ENCODE measurements around the gene COBLL1. TPM values are rescaled to one million over a fixed set of nuclear protein-coding genes. Genes with fewer than 3 reads are reported as not detected.

COBLL1 gene
- total RNA-seq, 1 donor from 2014 or later, result 1.0 TPM

DNA sequence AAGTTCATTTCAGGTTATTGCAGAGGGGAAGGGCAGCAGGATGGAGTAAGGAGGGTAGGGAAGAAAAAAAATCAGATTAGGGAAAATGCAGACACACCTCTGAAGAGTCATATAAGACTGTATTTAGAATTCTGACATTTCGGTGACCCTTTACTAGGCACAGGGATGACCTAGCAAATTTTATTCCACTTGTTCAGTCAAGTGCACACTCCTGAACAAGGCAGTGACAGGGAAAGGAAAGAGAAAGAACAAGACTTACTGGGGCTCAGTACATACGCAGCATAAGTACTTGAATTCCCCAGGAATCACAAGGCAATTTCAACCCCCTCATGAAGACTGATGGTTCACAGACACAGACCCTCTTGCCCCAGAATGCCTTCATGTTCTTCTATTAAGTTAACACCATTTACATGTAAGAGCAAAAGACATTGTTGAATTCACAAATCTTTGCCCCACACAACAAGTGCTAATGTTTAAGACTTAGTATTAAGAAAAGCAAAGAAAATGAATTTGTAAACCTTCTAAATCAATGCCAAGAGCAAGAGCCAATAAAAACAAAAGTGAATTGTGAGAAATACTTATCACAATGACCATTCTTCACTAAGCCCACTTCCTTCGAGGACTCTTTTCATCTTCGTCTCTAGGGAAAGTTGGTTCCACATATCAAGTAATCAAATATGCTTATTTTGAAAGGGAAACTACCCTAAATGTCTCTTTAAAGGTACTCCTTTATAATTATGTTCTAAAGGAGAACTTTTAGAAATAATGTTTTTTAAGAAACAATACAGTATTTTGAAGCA lies 47.0 kb downstream of the COBLL1 start:
- H3K4me3 Mint-ChIP-seq, result no peak overlapping the region
- H3K79me2 ChIP-seq (ENCODE audit: low read depth), result no peaks in the 10 kb centered on the region
- peaks cover 4% of the 10 kb centered on the region for H3K4me1 Mint-ChIP-seq
- no peaks in the 10 kb centered on the region for H3K9me3 Mint-ChIP-seq
- no peaks in the 10 kb centered on the region for H3K36me3 ChIP-seq
- no peak overlapping the region for H2AFZ ChIP-seq (replicated peaks)
- H3K27ac ChIP-seq, result no peak overlapping the region
- H3F3A ChIP-seq (ENCODE audit: low read depth), result no peaks in the 10 kb centered on the region
- H4K20me1 ChIP-seq (ENCODE audit: low read depth), result no peaks in the 10 kb centered on the region
- no peaks in the 10 kb centered on the region for H3K27me3 ChIP-seq
- H3K4me3 ChIP-seq, result no peak overlapping the region
- no peaks in the 10 kb centered on the region for H3K36me3 Mint-ChIP-seq
- TF ChIP-seq, protein P1, sequence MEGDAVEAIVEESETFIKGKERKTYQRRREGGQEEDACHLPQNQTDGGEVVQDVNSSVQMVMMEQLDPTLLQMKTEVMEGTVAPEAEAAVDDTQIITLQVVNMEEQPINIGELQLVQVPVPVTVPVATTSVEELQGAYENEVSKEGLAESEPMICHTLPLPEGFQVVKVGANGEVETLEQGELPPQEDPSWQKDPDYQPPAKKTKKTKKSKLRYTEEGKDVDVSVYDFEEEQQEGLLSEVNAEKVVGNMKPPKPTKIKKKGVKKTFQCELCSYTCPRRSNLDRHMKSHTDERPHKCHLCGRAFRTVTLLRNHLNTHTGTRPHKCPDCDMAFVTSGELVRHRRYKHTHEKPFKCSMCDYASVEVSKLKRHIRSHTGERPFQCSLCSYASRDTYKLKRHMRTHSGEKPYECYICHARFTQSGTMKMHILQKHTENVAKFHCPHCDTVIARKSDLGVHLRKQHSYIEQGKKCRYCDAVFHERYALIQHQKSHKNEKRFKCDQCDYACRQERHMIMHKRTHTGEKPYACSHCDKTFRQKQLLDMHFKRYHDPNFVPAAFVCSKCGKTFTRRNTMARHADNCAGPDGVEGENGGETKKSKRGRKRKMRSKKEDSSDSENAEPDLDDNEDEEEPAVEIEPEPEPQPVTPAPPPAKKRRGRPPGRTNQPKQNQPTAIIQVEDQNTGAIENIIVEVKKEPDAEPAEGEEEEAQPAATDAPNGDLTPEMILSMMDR (IDR thresholded peaks at IDR 0.05), result no peak
- TF ChIP-seq EZH2phosphoT487 (IDR thresholded peaks at IDR 0.05), result no peak
- TF ChIP-seq EZH2 (IDR thresholded peaks at IDR 0.05), result no peak
- H3K27me3 Mint-ChIP-seq (ENCODE audit: insufficient read depth, low read depth), result no peaks in the 10 kb centered on the region
- no peak for DNase-seq (ENCODE audit: low spot score)
- no peak overlapping the region for H3K9ac ChIP-seq
- no peak overlapping the region for H3K4me2 ChIP-seq
- no peak overlapping the region for H3K27ac Mint-ChIP-seq
- H3K9me3 ChIP-seq (ENCODE audit: low read depth), result no peaks in the 10 kb centered on the region
- H3K4me1 ChIP-seq, result no peaks in the 10 kb centered on the region

- DNase-seq (ENCODE audit: low spot score), result no peak
- no peak overlapping the region for H3K4me3 Mint-ChIP-seq
- Histone ChIP-seq H3K4me3 (no peak overlapping the region), H3K4me2 (no peak overlapping the region), H4K20me1 (ENCODE audit: low read depth) (no peaks in the 10 kb centered on the region), H3F3A (ENCODE audit: low read depth) (no peaks in the 10 kb centered on the region), H3K9me3 (ENCODE audit: low read depth) (no peaks in the 10 kb centered on the region), H3K27me3 (no peaks in the 10 kb centered on the region), H3K79me2 (ENCODE audit: low read depth) (no peaks in the 10 kb centered on the region), H3K27ac (no peak overlapping the region), H3K9ac (no peak overlapping the region), H3K36me3 (no peaks in the 10 kb centered on the region), H2AFZ (replicated peaks) (no peak overlapping the region), H3K4me1 (no peaks in the 10 kb centered on the region)
- H3K9me3 Mint-ChIP-seq, result no peaks in the 10 kb centered on the region
- no peaks in the 10 kb centered on the region for H3K36me3 Mint-ChIP-seq
- no peaks in the 10 kb centered on the region for H3K27me3 Mint-ChIP-seq (ENCODE audit: insufficient read depth, low read depth)
- no peak overlapping the region for H3K27ac Mint-ChIP-seq
- TF ChIP-seq, protein P1 (IDR thresholded peaks at IDR 0.05), result no peak
- no peak for TF ChIP-seq EZH2 (IDR thresholded peaks at IDR 0.05)
- no peak for TF ChIP-seq EZH2phosphoT487 (IDR thresholded peaks at IDR 0.05)
- H3K4me1 Mint-ChIP-seq, result peaks cover 4% of the 10 kb centered on the region
These were observed 47.6 kb downstream of the COBLL1 start for GRCh38 chr2:164794016-164794415.

- no peaks in the 10 kb centered on the region for H4K20me1 ChIP-seq (ENCODE audit: low read depth)
- no peak overlapping the region for H3K4me3 ChIP-seq
- no peak overlapping the region for H3K27ac ChIP-seq
- TF ChIP-seq EZH2phosphoT487 (IDR thresholded peaks at IDR 0.05) (no peak), EZH2 (IDR thresholded peaks at IDR 0.05) (no peak)
- TF ChIP-seq, protein P1 (IDR thresholded peaks at IDR 0.05), result no peak
- Mint-ChIP-seq H3K9me3 (no peaks in the 10 kb centered on the region), H3K4me1 (peaks cover 4% of the 10 kb centered on the region), H3K4me3 (no peak overlapping the region), H3K36me3 (no peaks in the 10 kb centered on the region), H3K27ac (no peak overlapping the region), H3K27me3 (ENCODE audit: insufficient read depth, low read depth) (no peaks in the 10 kb centered on the region)
- H3K4me1 ChIP-seq, result no peaks in the 10 kb centered on the region
- H3K79me2 ChIP-seq (ENCODE audit: low read depth), result no peaks in the 10 kb centered on the region
- H2AFZ ChIP-seq (replicated peaks), result no peak overlapping the region
- no peak for DNase-seq (ENCODE audit: low spot score)
- H3K27me3 ChIP-seq, result no peaks in the 10 kb centered on the region
- H3K9ac ChIP-seq, result no peak overlapping the region
- H3K4me2 ChIP-seq, result no peak overlapping the region
- H3F3A ChIP-seq (ENCODE audit: low read depth), result no peaks in the 10 kb centered on the region
- H3K36me3 ChIP-seq, result no peaks in the 10 kb centered on the region
- no peaks in the 10 kb centered on the region for H3K9me3 ChIP-seq (ENCODE audit: low read depth)
These were observed 48.1 kb downstream of the COBLL1 start for GRCh38 chr2:164793529-164793928.

Measured in neural progenitor cell (in vitro differentiated cells).